Chondrocyte (in vitro differentiated cells): ENCODE measurements around the gene ACSS2. TPM values are rescaled to one million over a fixed set of nuclear protein-coding genes. Genes with fewer than 3 reads are reported as not detected.
A peak's percentile ranks its signal among the peaks of the same experiment; 100 is the strongest.

Experiments used
- DNase-seq: peaks from one replicate; pipeline ENCODE4 v3.0.0; 2021; ENCODE audit warnings: mixed read lengths, low spot score
- H3K27ac Mint-ChIP-seq: one replicate; pipeline ENCODE4 v1.8.0; 2021; ENCODE audit warnings: mild to moderate bottlenecking, moderate library complexity, mixed read lengths; ENCODE audit not compliant: unreplicated experiment
- H3K27me3 Mint-ChIP-seq: 2 replicates; pipeline ENCODE4 v1.8.0; 2021; ENCODE audit warnings: low read depth, mixed read lengths
- H3K36me3 Mint-ChIP-seq: 2 replicates; pipeline ENCODE4 v1.8.0; 2021; ENCODE audit warnings: low read depth, mixed read lengths
- H3K4me1 Mint-ChIP-seq: 2 replicates; pipeline ENCODE4 v1.8.0; 2021; ENCODE audit warnings: low read depth, mild to moderate bottlenecking, mixed read lengths
- H3K4me3 Mint-ChIP-seq: one replicate; pipeline ENCODE4 v1.8.0; 2021; ENCODE audit warnings: mild to moderate bottlenecking, moderate library complexity, mixed read lengths; ENCODE audit not compliant: unreplicated experiment
- H3K9me3 Mint-ChIP-seq: 2 replicates; pipeline ENCODE4 v1.8.0; 2021; ENCODE audit warnings: low read depth, mixed read lengths
- CTCF ChIP-seq: fragments of 200-600 bp; sonication (generic); IDR thresholded peaks from 2 replicates; pipeline ENCODE4 v1.5.0; 2021; ENCODE audit warnings: antibody characterized with exemption, mild to moderate bottlenecking, moderate library complexity
- long read RNA-seq: library from polyadenylated mRNA; stranded (forward); transcript quantifications from one replicate; pipeline ENCODE4 v2.0.0, GENCODE V29; 2021
- total RNA-seq: library from RNA; stranded (reverse); gene quantifications from 3 replicates; pipeline ENCODE4 v1.2.1, GENCODE V29; 2021

ACSS2 gene
- total RNA-seq: 20.5 to 34.8 TPM (median 31.8 TPM) in 3 replicates
- long read RNA-seq, transcript ACSS2-202 (18 exons, 3,065 nt): major isoform, 35 of 46 reads
- long read RNA-seq, partial matches to known transcripts: 3 of 46 reads
- long read RNA-seq, other reads (novel, unspliced or antisense): 7 of 46 reads

- DNase-seq: no peak
- Mint-ChIP-seq H3K4me3 (peak within 1 kb of the TSS; percentile 98), H3K9me3 (no peaks in the 10 kb centered on the region), H3K27me3 (no peaks in the 10 kb centered on the region), H3K27ac (peak within 1 kb of the TSS; percentile 95), H3K36me3 (peaks cover 2% of the 10 kb centered on the region), H3K4me1 (peaks cover 40% of the 10 kb centered on the region)
- TF ChIP-seq CTCF: no peak
These were observed at the start of gene ACSS2 for GRCh38 chr20:34876406-34877282. Gene ACSS2, plus strand, starts transcription at chr20:34876612. Its CDS starts 34 bp downstream, at chr20:34876646.

GRCh38 chr20:34829191-34829590, 47.2 kb upstream of the ACSS2 start:
- Mint-ChIP-seq H3K4me1 (peaks cover 14% of the 10 kb centered on the region), H3K9me3 (no peaks in the 10 kb centered on the region), H3K27me3 (peaks cover 34% of the 10 kb centered on the region), H3K27ac (no peak overlapping the region), H3K4me3 (no peak overlapping the region), H3K36me3 (peaks cover 2% of the 10 kb centered on the region)
- TF ChIP-seq CTCF: peak; percentile 10
- no peak for DNase-seq

GRCh38 chr20:34831936-34832335, 44.5 kb upstream of the ACSS2 start:
- H3K9me3 Mint-ChIP-seq: no peaks in the 10 kb centered on the region
- no peaks in the 10 kb centered on the region for H3K36me3 Mint-ChIP-seq
- TF ChIP-seq CTCF: no peak
- no peak for DNase-seq
- H3K27me3 Mint-ChIP-seq: peaks cover 35% of the 10 kb centered on the region
- no peak overlapping the region for H3K27ac Mint-ChIP-seq
- H3K4me3 Mint-ChIP-seq: no peak overlapping the region
- H3K4me1 Mint-ChIP-seq: peaks cover 4% of the 10 kb centered on the region

GRCh38 chr20:34834459-34834893, 41.9 kb upstream of the ACSS2 start:
- Mint-ChIP-seq H3K27me3 (peaks cover 40% of the 10 kb centered on the region), H3K4me3 (no peak overlapping the region), H3K4me1 (peaks cover 4% of the 10 kb centered on the region), H3K9me3 (no peaks in the 10 kb centered on the region), H3K27ac (no peak overlapping the region), H3K36me3 (no peaks in the 10 kb centered on the region)
- peak; percentile 84 for TF ChIP-seq CTCF
- no peak for DNase-seq

GRCh38 chr20:34842143-34842542, 34.3 kb upstream of the ACSS2 start:
- H3K27ac Mint-ChIP-seq: no peak overlapping the region
- H3K36me3 Mint-ChIP-seq: peaks cover 3% of the 10 kb centered on the region
- no peak for TF ChIP-seq CTCF
- H3K9me3 Mint-ChIP-seq: no peaks in the 10 kb centered on the region
- H3K27me3 Mint-ChIP-seq: peaks cover 12% of the 10 kb centered on the region
- H3K4me3 Mint-ChIP-seq: no peak overlapping the region
- no peak for DNase-seq
- H3K4me1 Mint-ChIP-seq: no peaks in the 10 kb centered on the region
